Measurements from ENCODE around the gene RAE1.

The RAE1 gene

DNA sequence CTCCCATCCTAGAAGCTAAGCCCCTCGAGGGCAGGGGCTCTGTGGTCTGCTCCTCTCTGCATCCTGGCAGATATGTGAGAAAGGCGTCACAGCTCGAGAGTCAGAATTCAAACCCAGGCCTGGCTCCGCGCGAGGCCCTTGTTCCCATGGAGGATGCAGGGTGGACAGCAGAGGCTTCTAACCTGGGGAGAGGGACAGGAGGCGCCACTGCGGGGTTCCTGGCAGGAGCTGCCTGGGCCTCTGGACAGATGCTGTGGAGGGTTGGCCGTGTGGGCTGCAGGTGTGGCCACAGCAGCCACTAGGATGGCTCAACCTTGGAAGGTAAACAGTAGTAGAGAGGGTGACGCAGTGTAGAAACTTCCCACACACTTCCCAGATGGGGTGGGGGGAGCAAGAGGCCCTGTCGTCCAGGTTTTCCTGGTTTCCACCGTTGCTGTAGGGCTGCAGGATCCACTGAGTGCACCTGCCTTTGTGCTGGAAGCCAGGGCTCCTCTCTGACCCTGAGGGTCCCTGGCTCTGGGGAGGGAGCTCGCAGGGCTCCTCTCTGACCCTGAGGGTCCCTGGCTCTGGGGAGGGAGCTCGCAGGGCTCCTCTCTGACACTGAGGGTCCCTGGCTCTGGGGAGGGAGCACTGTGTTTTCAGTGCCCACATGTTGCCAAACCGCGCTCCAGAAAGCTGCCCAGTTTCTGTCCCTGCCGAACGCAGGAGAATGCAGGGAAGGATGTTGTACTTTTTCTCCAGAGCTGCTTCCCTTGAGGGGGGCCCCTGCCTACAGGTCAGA, 54.4 kb downstream of the RAE1 start:
- FAIRE-seq, result no peak
- TF ChIP-seq, protein P1, sequence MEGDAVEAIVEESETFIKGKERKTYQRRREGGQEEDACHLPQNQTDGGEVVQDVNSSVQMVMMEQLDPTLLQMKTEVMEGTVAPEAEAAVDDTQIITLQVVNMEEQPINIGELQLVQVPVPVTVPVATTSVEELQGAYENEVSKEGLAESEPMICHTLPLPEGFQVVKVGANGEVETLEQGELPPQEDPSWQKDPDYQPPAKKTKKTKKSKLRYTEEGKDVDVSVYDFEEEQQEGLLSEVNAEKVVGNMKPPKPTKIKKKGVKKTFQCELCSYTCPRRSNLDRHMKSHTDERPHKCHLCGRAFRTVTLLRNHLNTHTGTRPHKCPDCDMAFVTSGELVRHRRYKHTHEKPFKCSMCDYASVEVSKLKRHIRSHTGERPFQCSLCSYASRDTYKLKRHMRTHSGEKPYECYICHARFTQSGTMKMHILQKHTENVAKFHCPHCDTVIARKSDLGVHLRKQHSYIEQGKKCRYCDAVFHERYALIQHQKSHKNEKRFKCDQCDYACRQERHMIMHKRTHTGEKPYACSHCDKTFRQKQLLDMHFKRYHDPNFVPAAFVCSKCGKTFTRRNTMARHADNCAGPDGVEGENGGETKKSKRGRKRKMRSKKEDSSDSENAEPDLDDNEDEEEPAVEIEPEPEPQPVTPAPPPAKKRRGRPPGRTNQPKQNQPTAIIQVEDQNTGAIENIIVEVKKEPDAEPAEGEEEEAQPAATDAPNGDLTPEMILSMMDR (IDR thresholded peaks at IDR 0.05; ENCODE audit: insufficient read depth, missing control alignments), result no peak
- DNase-seq (ENCODE audit: insufficient read length, low spot score), result no peak

DNA sequence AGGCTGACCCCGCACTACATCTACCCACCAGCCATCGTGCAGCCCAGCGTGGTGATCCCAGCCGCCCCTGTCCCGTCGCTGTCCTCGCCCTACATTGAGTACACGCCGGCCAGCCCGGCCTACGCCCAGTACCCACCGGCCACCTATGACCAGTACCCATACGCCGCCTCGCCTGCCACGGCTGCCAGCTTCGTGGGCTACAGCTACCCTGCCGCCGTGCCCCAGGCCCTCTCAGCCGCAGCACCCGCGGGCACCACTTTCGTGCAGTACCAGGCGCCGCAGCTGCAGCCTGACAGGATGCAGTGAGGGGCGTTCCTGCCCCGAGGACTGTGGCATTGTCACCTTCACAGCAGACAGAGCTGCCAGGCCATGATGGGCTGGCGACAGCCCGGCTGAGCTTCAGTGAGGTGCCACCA, 56.5 kb downstream of the RAE1 start:
- FAIRE-seq (no peak), DNase-seq (ENCODE audit: insufficient read length, low spot score) (no peak)
- TF ChIP-seq, protein P1 (IDR thresholded peaks at IDR 0.05; ENCODE audit: insufficient read depth, missing control alignments), result no peak

DNA sequence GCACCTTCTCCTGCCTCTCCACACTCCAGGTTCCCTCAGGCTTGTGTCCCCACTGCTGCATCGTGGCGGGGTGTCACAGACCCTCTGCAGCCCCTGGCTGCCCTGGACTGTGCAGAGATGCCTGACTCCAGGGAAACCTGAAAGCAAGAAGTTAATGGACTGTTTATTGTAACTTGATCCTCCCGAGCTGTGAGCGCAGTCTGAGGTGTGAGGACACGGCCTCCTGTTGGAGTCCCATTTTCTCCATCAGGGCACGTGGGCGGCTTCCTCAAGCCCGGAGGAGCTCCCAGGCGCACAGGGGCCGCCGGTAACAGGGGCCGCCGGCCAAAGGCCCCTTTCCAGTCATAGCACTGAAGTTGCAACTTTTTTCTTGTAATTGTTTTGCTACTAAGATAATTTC, 57.1 kb downstream of the RAE1 start:
- TF ChIP-seq, protein P1 (IDR thresholded peaks at IDR 0.05; ENCODE audit: insufficient read depth, missing control alignments), result no peak
- DNase-seq (ENCODE audit: insufficient read length, low spot score) (no peak), FAIRE-seq (no peak)

DNA sequence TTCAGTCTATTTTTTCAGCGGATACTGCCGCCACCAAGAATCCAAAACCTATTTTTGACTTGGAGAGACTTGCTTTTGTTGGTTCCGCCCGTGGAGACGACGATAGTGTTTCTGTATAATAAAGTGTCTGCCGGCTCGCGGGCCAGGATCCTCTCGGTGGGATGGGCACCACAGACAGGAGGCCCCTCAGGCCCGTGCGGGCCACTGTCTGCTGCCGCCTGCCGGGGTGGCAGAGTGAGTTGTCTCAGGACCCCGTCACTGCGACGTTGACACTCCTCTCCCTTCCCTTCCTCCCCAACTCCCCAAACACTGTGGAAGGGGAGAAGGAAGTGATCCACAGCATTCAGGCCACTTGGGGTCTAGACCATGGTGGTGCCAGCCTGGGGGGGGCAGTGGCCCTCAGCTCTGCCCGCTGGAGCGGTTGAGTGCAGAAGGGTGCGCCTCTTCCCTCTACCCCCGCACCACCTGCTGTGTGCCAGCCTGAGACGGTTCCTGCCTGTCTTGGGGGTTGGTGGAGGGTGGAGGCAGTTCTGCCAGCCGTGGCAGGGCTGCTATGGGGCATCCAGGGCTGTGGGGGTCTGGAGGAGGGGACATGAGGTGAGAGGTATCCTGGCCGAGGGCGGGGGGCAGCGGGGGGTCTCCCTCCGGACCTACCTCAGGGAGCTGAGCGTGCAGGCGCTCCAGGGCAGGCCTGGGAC, 57.6 kb downstream of the RAE1 start:
- DNase-seq (ENCODE audit: insufficient read length, low spot score), result no peak
- no peak for FAIRE-seq
- TF ChIP-seq, protein P1 (IDR thresholded peaks at IDR 0.05; ENCODE audit: insufficient read depth, missing control alignments), result no peak

DNA sequence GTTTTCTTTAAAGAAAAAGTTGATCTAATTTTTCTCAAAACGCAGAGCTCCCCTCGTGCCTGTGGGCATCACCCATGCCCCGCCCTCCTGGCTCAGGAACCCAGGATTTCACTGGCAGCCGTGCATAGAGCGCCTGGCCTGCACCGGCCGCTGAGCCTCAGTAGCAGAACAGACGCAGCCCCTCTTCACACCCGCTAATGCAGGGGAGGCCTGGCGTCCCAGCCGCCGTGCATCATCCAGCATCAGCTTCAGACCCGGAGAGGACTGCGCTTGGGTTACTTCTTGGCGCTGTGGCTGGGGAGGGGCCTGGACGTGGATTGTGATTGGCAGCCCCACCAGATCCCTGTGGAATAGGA, 58.2 kb downstream of the RAE1 start:
- TF ChIP-seq, protein P1 (IDR thresholded peaks at IDR 0.05; ENCODE audit: insufficient read depth, missing control alignments), result no peak
- DNase-seq (ENCODE audit: insufficient read length, low spot score), result no peak
- FAIRE-seq, result no peak

DNA sequence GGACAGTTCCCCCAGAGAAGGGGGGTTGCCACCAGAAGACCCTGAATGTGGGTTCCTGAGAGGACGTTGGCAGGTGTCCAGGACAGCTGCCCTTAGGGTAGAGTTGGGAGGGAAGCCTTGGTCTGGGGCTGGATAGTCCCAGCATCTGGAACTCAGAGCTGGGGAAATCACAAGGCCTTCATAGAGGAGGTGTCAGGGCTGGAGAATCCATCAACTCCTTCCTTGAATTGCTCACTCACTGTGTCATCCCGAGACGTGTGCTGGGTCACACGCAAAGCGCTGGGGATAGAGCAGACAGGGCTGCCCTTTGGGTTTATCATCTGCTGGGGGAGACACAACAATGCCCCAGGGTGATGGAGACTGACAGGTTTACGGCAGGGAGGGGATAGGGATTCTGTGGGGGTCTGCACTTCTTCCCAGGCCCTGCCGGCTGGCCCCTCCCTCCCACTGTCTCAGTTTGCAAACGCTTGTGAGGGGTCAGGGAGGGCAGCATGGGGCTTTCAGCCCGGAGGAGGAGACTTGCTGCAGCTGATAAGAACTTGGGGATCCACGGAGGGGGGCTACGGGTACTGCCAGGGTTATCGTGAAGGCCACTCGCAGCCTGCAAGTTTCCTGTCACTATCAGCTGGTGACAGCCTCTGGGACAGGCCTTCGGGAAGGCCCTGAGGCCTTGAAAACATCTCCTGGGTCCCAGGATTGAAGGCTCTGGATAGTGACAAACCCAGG, 58.8 kb downstream of the RAE1 start:
- no peak for FAIRE-seq
- TF ChIP-seq, protein P1 (IDR thresholded peaks at IDR 0.05; ENCODE audit: insufficient read depth, missing control alignments), result no peak
- DNase-seq (ENCODE audit: insufficient read length, low spot score), result no peak

Data from D721Med (cell line).